Loucy (cell line): Measurements from ENCODE around the gene ZNF608.

Experiments
- H2AFZ ChIP-seq: fragments of 200-600 bp; sonication (generic); 2 replicates; pipeline ENCODE4 v1.6.0; 2016; ENCODE audit warnings: antibody characterized with exemption, mild to moderate bottlenecking, low read length, moderate library complexity
- H3F3A ChIP-seq: fragments of 200-600 bp; 2 replicates; pipeline ENCODE4 v1.6.0; 2016; ENCODE audit warnings: antibody characterized with exemption, low read depth, mild to moderate bottlenecking
- H3K27me3 ChIP-seq: fragments of 200-600 bp; sonication (generic); 2 replicates; pipeline ENCODE4 v1.6.1; 2014; ENCODE audit warnings: low read length, mild to moderate bottlenecking; ENCODE audit not compliant: insufficient read depth, poor library complexity, severe bottlenecking
- H3K36me3 ChIP-seq: fragments of 200-600 bp; sonication (generic); 2 replicates; pipeline ENCODE4 v1.6.1; 2016; ENCODE audit warnings: low read length; ENCODE audit not compliant: insufficient read depth
- H3K4me1 ChIP-seq: fragments of 200-600 bp; sonication (generic); 2 replicates; pipeline ENCODE4 v1.5.1; 2014; ENCODE audit warnings: low read length, mild to moderate bottlenecking; ENCODE audit not compliant: insufficient read depth, poor library complexity, severe bottlenecking
- H3K4me2 ChIP-seq: fragments of 200-600 bp; sonication (generic); 2 replicates; pipeline ENCODE4 v1.6.0; 2014; ENCODE audit warnings: antibody characterized with exemption, low read length, low read depth, mild to moderate bottlenecking; ENCODE audit not compliant: poor library complexity, severe bottlenecking
- H3K4me3 ChIP-seq: fragments of 200-600 bp; sonication (generic); 2 replicates; pipeline ENCODE4 v1.5.1; 2014; ENCODE audit warnings: low read length, mild to moderate bottlenecking, mixed read lengths; ENCODE audit not compliant: poor library complexity, severe bottlenecking
- H3K79me2 ChIP-seq: fragments of 200-600 bp; sonication (generic); 2 replicates; pipeline ENCODE4 v1.6.1; 2014; ENCODE audit warnings: low read length; ENCODE audit not compliant: insufficient read depth
- H3K9ac ChIP-seq: fragments of 200-600 bp; sonication (generic); 2 replicates; pipeline ENCODE4 v1.6.0; 2014; ENCODE audit warnings: mild to moderate bottlenecking, low read depth, low read length, moderate library complexity; ENCODE audit not compliant: poor library complexity, severe bottlenecking
- H3K9me2 ChIP-seq: fragments of 200-600 bp; sonication (generic); replicated peaks from 2 replicates; pipeline ENCODE4 v1.6.1; 2016; ENCODE audit warnings: low read depth, low read length, mixed read lengths
- H3K9me3 ChIP-seq: fragments of 200-600 bp; sonication (generic); 2 replicates; pipeline ENCODE4 v1.6.1; 2014; ENCODE audit warnings: mild to moderate bottlenecking, antibody characterized with exemption, low read length, low read depth; ENCODE audit not compliant: insufficient read depth
- H4K20me1 ChIP-seq: fragments of 200-600 bp; sonication (generic); 2 replicates; pipeline ENCODE4 v1.6.0; 2014; ENCODE audit warnings: antibody characterized with exemption, low read length, mild to moderate bottlenecking; ENCODE audit not compliant: insufficient read depth, poor library complexity, severe bottlenecking
- EZH2phosphoT487 ChIP-seq: fragments of 200-600 bp; IDR thresholded peaks from 2 replicates; pipeline ENCODE4 v1.6.1; 2018; ENCODE audit warnings: antibody characterized with exemption, mild to moderate bottlenecking, moderate library complexity, borderline replicate concordance
- TF ChIP-seq, protein P1 (sequence below): fragments of 200-600 bp; sonication (generic); conservative IDR thresholded peaks from 2 replicates; pipeline ENCODE4 v1.5.1; 2014; ENCODE audit warnings: mild to moderate bottlenecking, antibody characterized with exemption, low read length

The ZNF608 gene

DNA sequence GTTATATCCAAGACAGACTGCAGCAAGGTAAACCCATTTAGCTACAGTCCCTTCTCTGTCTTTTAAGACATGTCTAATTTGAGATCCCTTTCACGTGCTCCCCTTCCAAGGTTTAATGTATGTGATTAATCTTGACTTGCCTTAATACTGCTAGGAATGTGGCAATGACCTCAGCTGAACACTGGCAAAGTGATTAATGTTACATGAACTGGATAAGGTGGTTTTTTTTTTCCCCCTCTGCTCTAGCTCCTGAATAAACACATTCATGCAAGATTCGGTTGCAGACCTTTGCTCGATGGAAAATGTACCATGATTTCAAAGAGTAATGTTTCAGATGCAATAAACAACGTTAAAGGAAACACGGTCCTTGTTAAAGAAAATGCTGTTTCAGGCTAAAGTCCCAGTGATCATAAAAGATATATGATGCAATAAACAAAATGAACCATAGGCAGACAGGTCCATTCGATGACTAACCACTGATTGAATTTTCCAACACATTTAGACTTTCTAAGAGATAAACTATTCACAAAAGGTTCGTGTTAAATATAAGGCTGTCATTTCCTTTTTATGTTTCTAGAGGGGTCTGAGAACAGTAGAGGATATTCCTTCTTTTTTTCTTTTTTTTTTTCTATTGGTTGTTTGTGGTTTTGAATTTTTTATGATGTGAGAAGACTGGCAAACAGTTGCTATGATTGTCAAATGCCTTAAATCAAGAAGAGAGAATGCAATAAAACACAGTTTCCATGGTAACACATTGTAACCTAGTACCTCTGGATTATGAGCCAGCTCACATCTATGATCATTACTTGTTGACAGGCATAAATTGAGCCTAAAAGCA, 44.7 kb upstream of the ZNF608 start:
- H3K9me2 ChIP-seq, result no peaks in the 10 kb centered on the region
- H3K27me3 ChIP-seq, result no peaks in the 10 kb centered on the region
- H3K4me2 ChIP-seq, result no peak overlapping the region
- no peak overlapping the region for H3K4me3 ChIP-seq
- TF ChIP-seq, protein P1, sequence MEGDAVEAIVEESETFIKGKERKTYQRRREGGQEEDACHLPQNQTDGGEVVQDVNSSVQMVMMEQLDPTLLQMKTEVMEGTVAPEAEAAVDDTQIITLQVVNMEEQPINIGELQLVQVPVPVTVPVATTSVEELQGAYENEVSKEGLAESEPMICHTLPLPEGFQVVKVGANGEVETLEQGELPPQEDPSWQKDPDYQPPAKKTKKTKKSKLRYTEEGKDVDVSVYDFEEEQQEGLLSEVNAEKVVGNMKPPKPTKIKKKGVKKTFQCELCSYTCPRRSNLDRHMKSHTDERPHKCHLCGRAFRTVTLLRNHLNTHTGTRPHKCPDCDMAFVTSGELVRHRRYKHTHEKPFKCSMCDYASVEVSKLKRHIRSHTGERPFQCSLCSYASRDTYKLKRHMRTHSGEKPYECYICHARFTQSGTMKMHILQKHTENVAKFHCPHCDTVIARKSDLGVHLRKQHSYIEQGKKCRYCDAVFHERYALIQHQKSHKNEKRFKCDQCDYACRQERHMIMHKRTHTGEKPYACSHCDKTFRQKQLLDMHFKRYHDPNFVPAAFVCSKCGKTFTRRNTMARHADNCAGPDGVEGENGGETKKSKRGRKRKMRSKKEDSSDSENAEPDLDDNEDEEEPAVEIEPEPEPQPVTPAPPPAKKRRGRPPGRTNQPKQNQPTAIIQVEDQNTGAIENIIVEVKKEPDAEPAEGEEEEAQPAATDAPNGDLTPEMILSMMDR, result no peak
- no peak for TF ChIP-seq EZH2phosphoT487
- H4K20me1 ChIP-seq, result no peaks in the 10 kb centered on the region
- no peak overlapping the region for H3K9ac ChIP-seq
- no peaks in the 10 kb centered on the region for H3F3A ChIP-seq
- no peaks in the 10 kb centered on the region for H3K9me3 ChIP-seq
- H3K79me2 ChIP-seq, result no peaks in the 10 kb centered on the region
- no peaks in the 10 kb centered on the region for H3K36me3 ChIP-seq
- H2AFZ ChIP-seq, result no peak overlapping the region
- H3K4me1 ChIP-seq, result no peaks in the 10 kb centered on the region

DNA sequence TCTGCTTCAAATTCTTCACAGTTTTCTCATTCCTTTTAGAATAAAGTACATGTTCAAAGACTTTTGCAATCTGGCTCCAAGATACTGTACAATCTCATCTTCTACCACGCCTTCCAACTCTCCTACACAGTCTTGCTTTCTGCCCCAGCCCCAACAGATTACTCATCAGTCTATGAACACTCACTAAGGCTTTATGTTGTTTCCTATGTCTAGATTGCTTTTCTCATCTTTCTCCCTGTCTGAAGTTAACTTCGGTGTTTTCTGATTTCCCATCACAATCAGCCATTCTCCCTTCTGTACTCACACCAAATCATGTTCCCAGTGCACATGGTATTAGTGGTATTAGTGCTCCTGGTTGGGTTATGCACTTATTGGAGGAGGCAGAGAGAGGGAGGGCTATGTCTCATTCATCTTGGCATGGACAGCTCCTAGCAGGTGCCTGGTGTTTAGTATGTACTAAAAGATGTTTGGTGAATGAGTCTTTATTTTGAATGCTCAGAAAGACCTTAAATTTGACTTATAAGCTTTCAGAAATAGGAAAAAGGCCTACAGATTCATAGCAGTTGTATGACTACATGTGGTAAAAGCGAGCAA, 44.0 kb upstream of the ZNF608 start:
- H3K36me3 ChIP-seq, result no peaks in the 10 kb centered on the region
- H3K9me3 ChIP-seq, result no peaks in the 10 kb centered on the region
- H3K79me2 ChIP-seq, result no peaks in the 10 kb centered on the region
- H3K4me2 ChIP-seq, result no peak overlapping the region
- no peak overlapping the region for H3K9ac ChIP-seq
- H3F3A ChIP-seq, result no peaks in the 10 kb centered on the region
- H3K4me1 ChIP-seq, result no peaks in the 10 kb centered on the region
- H2AFZ ChIP-seq, result no peak overlapping the region
- no peak overlapping the region for H3K4me3 ChIP-seq
- TF ChIP-seq, protein P1, result no peak
- no peak for TF ChIP-seq EZH2phosphoT487
- H3K9me2 ChIP-seq, result no peaks in the 10 kb centered on the region
- H3K27me3 ChIP-seq, result no peaks in the 10 kb centered on the region
- no peaks in the 10 kb centered on the region for H4K20me1 ChIP-seq

DNA sequence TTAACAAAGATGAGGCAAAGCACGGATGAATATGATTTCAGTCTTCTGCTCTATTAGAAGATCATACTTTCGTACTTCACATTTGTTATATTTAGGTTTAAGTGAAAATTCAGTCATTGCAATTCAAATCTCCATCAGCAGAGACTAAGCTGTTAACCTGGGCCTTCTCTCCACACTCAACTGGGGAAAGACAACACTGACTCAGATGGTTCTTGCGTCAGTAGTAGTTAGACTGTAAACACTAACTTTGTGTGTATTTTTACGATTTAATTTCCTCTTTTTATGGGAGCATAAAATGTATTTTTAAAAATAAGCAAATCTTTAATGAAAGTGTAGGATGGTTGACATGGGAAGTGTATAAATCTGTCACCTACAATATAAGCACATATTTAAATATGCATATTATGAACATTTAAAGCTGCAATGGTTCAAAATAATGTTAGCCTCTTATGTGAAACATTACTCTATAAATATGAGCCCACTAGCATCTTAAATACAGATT, 42.7 kb upstream of the ZNF608 start:
- H3K79me2 ChIP-seq, result no peaks in the 10 kb centered on the region
- no peaks in the 10 kb centered on the region for H3K36me3 ChIP-seq
- H3K4me3 ChIP-seq, result no peak overlapping the region
- no peaks in the 10 kb centered on the region for H4K20me1 ChIP-seq
- no peak overlapping the region for H3K4me2 ChIP-seq
- TF ChIP-seq, protein P1, result no peak
- no peak for TF ChIP-seq EZH2phosphoT487
- H3F3A ChIP-seq, result no peaks in the 10 kb centered on the region
- no peak overlapping the region for H3K9ac ChIP-seq
- H3K4me1 ChIP-seq, result no peaks in the 10 kb centered on the region
- H2AFZ ChIP-seq, result no peak overlapping the region
- no peaks in the 10 kb centered on the region for H3K9me3 ChIP-seq
- no peaks in the 10 kb centered on the region for H3K27me3 ChIP-seq
- no peaks in the 10 kb centered on the region for H3K9me2 ChIP-seq
